ENCODE results near the gene PI4KB. TPM values are rescaled to one million over a fixed set of nuclear protein-coding genes. Genes with fewer than 3 reads are reported as not detected.

The PI4KB gene
- total and polyA plus RNA-seq, 2 of the 13 experiments (the other 11 are each of a cell fraction or from before 2014, with no cell fraction given), result 19.5 to 29.3 TPM

DNA sequence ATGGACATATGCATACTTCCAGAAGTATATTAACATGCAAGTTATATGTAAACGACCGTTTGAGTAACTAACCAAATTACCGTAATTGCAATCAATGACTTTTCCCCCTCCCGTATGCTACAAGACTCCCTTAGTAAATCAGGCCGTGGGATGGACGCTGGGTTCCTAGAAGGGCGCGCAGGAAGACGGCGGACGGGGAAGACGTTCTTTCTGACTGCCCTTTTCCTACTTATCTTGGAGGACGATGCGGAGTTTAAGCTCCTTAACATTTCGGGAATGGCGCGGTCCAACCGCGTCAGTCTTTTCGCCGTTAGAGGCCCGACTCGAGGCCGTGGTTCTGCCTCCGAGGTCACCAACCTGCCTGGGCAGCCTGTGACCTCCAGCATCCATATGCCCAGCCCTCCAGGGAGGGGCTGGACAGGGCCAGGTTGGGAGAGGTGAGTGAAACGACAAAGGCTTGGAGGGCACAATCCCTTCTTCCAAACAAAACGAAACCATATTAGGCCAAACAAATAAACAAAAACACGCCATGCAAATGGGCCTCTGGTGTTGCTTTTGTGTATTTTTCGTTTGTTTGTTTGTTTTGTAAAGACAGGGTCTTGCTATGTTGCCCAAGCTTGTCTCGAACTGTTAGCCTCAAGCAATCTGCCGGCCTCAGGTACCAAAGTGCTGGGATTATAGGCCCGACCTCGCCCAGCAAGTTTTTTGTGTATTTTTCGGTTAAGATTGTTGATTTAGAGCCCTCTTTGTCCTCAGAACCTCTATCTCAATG, 873 bp upstream of the PI4KB start (continued):
- TF ChIP-seq, protein P1, sequence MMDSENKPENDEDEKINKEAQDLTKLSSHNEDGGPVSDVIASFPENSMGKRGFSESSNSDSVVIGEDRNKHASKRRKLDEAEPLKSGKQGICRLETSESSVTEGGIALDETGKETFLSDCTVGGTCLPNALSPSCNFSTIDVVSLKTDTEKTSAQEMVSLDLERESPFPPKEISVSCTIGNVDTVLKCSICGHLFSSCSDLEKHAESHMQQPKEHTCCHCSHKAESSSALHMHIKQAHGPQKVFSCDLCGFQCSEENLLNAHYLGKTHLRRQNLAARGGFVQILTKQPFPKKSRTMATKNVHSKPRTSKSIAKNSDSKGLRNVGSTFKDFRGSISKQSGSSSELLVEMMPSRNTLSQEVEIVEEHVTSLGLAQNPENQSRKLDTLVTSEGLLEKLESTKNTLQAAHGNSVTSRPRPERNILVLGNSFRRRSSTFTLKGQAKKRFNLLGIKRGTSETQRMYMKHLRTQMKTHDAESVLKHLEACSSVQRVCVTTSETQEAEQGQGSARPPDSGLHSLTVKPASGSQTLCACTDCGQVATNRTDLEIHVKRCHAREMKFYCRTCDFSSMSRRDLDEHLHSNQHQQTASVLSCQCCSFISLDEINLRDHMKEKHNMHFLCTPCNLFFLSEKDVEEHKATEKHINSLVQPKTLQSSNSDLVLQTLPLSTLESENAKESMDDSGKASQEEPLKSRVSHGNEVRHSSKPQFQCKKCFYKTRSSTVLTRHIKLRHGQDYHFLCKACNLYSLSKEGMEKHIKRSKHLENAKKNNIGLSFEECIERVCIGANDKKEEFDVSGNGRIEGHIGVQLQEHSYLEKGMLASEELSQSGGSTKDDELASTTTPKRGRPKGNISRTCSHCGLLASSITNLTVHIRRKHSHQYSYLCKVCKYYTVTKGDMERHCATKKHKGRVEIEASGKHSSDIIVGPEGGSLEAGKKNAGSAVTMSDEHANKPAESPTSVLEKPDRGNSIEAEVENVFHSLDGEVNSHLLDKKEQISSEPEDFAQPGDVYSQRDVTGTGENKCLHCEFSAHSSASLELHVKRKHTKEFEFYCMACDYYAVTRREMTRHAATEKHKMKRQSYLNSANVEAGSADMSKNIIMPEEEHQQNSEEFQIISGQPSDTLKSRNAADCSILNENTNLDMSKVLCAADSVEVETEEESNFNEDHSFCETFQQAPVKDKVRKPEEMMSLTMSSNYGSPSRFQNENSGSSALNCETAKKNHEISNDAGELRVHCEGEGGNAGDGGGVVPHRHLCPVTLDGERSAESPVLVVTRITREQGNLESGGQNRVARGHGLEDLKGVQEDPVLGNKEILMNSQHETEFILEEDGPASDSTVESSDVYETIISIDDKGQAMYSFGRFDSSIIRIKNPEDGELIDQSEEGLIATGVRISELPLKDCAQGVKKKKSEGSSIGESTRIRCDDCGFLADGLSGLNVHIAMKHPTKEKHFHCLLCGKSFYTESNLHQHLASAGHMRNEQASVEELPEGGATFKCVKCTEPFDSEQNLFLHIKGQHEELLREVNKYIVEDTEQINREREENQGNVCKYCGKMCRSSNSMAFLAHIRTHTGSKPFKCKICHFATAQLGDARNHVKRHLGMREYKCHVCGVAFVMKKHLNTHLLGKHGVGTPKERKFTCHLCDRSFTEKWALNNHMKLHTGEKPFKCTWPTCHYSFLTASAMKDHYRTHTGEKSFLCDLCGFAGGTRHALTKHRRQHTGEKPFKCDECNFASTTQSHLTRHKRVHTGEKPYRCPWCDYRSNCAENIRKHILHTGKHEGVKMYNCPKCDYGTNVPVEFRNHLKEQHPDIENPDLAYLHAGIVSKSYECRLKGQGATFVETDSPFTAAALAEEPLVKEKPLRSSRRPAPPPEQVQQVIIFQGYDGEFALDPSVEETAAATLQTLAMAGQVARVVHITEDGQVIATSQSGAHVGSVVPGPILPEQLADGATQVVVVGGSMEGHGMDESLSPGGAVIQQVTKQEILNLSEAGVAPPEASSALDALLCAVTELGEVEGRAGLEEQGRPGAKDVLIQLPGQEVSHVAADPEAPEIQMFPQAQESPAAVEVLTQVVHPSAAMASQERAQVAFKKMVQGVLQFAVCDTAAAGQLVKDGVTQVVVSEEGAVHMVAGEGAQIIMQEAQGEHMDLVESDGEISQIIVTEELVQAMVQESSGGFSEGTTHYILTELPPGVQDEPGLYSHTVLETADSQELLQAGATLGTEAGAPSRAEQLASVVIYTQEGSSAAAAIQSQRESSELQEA (CRISPR knock-in tag; IDR thresholded peaks at IDR 0.05; ENCODE audit: not compliant biosample characterization), result peak; percentile 54
- peak; percentile 24; the same call in 1 of the 2 replicates for TF ChIP-seq NR2F2 (IDR thresholded peaks at IDR 0.05; ENCODE audit: borderline replicate concordance, low read depth)
- TF ChIP-seq, protein P2, sequence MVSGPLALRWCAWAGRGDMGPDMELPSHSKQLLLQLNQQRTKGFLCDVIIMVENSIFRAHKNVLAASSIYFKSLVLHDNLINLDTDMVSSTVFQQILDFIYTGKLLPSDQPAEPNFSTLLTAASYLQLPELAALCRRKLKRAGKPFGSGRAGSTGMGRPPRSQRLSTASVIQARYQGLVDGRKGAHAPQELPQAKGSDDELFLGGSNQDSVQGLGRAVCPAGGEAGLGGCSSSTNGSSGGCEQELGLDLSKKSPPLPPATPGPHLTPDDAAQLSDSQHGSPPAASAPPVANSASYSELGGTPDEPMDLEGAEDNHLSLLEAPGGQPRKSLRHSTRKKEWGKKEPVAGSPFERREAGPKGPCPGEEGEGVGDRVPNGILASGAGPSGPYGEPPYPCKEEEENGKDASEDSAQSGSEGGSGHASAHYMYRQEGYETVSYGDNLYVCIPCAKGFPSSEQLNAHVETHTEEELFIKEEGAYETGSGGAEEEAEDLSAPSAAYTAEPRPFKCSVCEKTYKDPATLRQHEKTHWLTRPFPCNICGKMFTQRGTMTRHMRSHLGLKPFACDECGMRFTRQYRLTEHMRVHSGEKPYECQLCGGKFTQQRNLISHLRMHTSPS (CRISPR knock-in tag; IDR thresholded peaks at IDR 0.05; ENCODE audit: low read depth), result no peak

Data from HepG2 (cell line).